ENCODE measurements around the gene DNAL4. TPM values are rescaled to one million over a fixed set of nuclear protein-coding genes. Genes with fewer than 3 reads are reported as not detected.

The DNAL4 gene
- total and polyA plus RNA-seq, 2 donors (not counting 1 experiment from before 2014, with no cell fraction given), result 9.9 to 10.3 TPM

DNA sequence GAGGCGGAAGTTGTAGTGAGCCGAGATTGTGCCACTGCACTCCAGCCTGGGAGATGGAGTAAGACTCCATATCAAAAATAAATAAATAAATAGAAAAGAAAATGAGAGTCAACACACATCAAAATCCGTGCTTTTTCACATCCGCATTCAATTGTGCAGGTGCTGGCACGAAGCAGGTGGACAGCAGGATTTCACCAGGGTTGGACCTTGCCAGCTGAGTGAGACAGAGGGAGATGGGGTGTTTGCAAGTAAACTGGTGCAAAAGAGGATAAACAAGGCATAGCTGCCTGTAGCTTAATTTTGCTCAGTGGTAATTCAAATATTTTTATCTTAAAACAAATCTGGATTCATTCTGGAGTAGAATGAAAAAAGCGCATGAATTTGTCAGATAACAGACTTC, 23.3 kb upstream of the DNAL4 start:
- Histone ChIP-seq H3K27ac (ENCODE audit: low read length in 2 of 2) (no peak overlapping the region), H3K4me2 (replicated peaks; ENCODE audit: low read depth, low read length, poor library complexity, severe bottlenecking) (no peak overlapping the region), H3K9ac (ENCODE audit: low read length) (no peak overlapping the region), H4K20me1 (ENCODE audit: control insufficient read depth, insufficient read depth, low read length, poor library complexity, severe bottlenecking) (no peaks in the 10 kb centered on the region), H3K36me3 (replicated peaks in 1 of 2; ENCODE audit: control extremely low read depth in 1 of 2, control insufficient read depth in 1 of 2, extremely low read depth in 1 of 2, insufficient read depth in 2 of 2, low read length in 1 of 2) (no peaks in the 10 kb centered on the region), H3K9me3 (ENCODE audit: control extremely low read depth in 1 of 3, control insufficient read depth in 2 of 3, insufficient read depth in 1 of 3, low read length in 2 of 3) (no peaks in the 10 kb centered on the region), H3K79me2 (ENCODE audit: control insufficient read depth, insufficient read depth, low read length) (no peaks in the 10 kb centered on the region), H2AFZ (ENCODE audit: insufficient read depth, low read depth, low read length, poor library complexity, severe bottlenecking) (no peak overlapping the region), H3K4me3 (ENCODE audit: control extremely low read depth in 1 of 5, extremely low read depth in 1 of 5, insufficient read depth in 1 of 5, low read depth in 2 of 5, low read length in 4 of 5) (no peak overlapping the region), H3K4me1 (ENCODE audit: control insufficient read depth in 2 of 2, insufficient read depth in 2 of 2, low read length in 2 of 2) (no peaks in the 10 kb centered on the region), H3K27me3 (replicated peaks in 1 of 4; ENCODE audit: control extremely low read depth in 1 of 4, control insufficient read depth in 3 of 4, insufficient read depth in 4 of 4, low read length in 3 of 4) (peaks cover 0 to 7% (median 0%) of the 10 kb centered on the region in 4 experiments)
- DNase-seq, result no peak
- TF ChIP-seq EZH2 (IDR thresholded peaks at IDR 0.05; ENCODE audit: borderline replicate concordance, insufficient read depth, low read depth, low read length, poor library complexity, severe bottlenecking), result no peak
- TF ChIP-seq, protein P1, sequence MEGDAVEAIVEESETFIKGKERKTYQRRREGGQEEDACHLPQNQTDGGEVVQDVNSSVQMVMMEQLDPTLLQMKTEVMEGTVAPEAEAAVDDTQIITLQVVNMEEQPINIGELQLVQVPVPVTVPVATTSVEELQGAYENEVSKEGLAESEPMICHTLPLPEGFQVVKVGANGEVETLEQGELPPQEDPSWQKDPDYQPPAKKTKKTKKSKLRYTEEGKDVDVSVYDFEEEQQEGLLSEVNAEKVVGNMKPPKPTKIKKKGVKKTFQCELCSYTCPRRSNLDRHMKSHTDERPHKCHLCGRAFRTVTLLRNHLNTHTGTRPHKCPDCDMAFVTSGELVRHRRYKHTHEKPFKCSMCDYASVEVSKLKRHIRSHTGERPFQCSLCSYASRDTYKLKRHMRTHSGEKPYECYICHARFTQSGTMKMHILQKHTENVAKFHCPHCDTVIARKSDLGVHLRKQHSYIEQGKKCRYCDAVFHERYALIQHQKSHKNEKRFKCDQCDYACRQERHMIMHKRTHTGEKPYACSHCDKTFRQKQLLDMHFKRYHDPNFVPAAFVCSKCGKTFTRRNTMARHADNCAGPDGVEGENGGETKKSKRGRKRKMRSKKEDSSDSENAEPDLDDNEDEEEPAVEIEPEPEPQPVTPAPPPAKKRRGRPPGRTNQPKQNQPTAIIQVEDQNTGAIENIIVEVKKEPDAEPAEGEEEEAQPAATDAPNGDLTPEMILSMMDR (IDR thresholded peaks at IDR 0.05), result no peak
- ChIA-PET POLR2A (no interaction called here), CTCF (no interaction called here)
- WGBS (ENCODE audit: insufficient coverage), result 80% methylated on average over 1 of the region's 6 CpGs
- Mint-ChIP-seq H3K4me3 (no peak overlapping the region), H3K27ac (no peak overlapping the region), H3K4me1 (no peaks in the 10 kb centered on the region), H3K9me3 (ENCODE audit: insufficient read depth) (no peaks in the 10 kb centered on the region), H3K27me3 (peaks cover 32% of the 10 kb centered on the region)
- ATAC-seq (ENCODE audit: low read depth), result no peak
- intact Hi-C loops (cut with micrococcal nuclease), result no loop called here

DNA sequence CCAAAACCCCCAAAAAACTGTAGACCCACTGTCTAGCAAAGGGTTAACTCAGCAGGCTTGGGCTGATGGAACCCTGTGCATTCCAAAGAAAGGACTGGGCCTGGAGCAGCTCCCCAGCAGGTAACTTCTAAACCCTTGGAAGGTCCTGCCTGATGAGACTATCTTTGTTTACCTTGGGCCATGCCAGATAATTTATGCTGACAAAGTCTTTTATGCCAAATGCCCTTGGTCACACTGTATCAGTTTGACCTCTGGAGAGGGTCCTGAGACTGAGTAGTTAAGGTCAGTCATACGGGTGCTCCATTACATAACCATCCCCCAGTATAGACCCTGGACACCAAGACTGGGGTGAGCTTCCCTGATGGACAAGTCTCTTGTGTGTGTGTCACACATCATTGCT, 21.9 kb upstream of the DNAL4 start:
- no peaks in the 10 kb centered on the region for H3K9me3 Mint-ChIP-seq (ENCODE audit: insufficient read depth)
- no peak for ATAC-seq (ENCODE audit: low read depth)
- H3K9me3 ChIP-seq (ENCODE audit: control extremely low read depth in 1 of 3, control insufficient read depth in 2 of 3, insufficient read depth in 1 of 3, low read length in 2 of 3), result peaks cover 0 to under 1% (median 0%) of the 10 kb centered on the region in 3 donors
- H2AFZ ChIP-seq (ENCODE audit: insufficient read depth, low read depth, low read length, poor library complexity, severe bottlenecking), result no peak overlapping the region
- H4K20me1 ChIP-seq (ENCODE audit: control insufficient read depth, insufficient read depth, low read length, poor library complexity, severe bottlenecking), result no peaks in the 10 kb centered on the region
- no peak overlapping the region for H3K4me3 ChIP-seq (ENCODE audit: control extremely low read depth in 1 of 5, extremely low read depth in 1 of 5, insufficient read depth in 1 of 5, low read depth in 2 of 5, low read length in 4 of 5)
- ChIA-PET POLR2A (interaction anchor here (0.5 kb wide), 1 partner anchor 13 kb away, joined by 7 read pairs; no protein-coding TSS in a partner anchor), CTCF (no interaction called here)
- H3K27me3 ChIP-seq (replicated peaks in 1 of 4; ENCODE audit: control extremely low read depth in 1 of 4, control insufficient read depth in 3 of 4, insufficient read depth in 4 of 4, low read length in 3 of 4), result peaks cover 0 to 12% (median 2%) of the 10 kb centered on the region in 4 experiments
- no CpG with 5 or more reads among the region's 1 CpG for WGBS (ENCODE audit: insufficient coverage)
- intact Hi-C loops (cut with micrococcal nuclease), result no loop called here
- no peak for TF ChIP-seq EZH2 (IDR thresholded peaks at IDR 0.05; ENCODE audit: borderline replicate concordance, insufficient read depth, low read depth, low read length, poor library complexity, severe bottlenecking)
- TF ChIP-seq, protein P1 (IDR thresholded peaks at IDR 0.05), result no peak
- no peak for DNase-seq
- no peak overlapping the region for H3K9ac ChIP-seq (ENCODE audit: low read length)
- no peak overlapping the region for H3K27ac Mint-ChIP-seq
- no peaks in the 10 kb centered on the region for H3K36me3 ChIP-seq (replicated peaks in 1 of 2; ENCODE audit: control extremely low read depth in 1 of 2, control insufficient read depth in 1 of 2, extremely low read depth in 1 of 2, insufficient read depth in 2 of 2, low read length in 1 of 2)
- no peaks in the 10 kb centered on the region for H3K4me1 ChIP-seq (ENCODE audit: control insufficient read depth in 2 of 2, insufficient read depth in 2 of 2, low read length in 2 of 2)
- peaks cover 40% of the 10 kb centered on the region for H3K27me3 Mint-ChIP-seq
- H3K4me3 Mint-ChIP-seq, result no peak overlapping the region
- no peaks in the 10 kb centered on the region for H3K79me2 ChIP-seq (ENCODE audit: control insufficient read depth, insufficient read depth, low read length)
- H3K27ac ChIP-seq (ENCODE audit: low read length in 2 of 2), result no peak overlapping the region
- no peaks in the 10 kb centered on the region for H3K4me1 Mint-ChIP-seq
- H3K4me2 ChIP-seq (replicated peaks; ENCODE audit: low read depth, low read length, poor library complexity, severe bottlenecking), result no peak overlapping the region

All from B cell (primary cell).